K562 (cell line): ENCODE results near the gene C19orf12. TPM values are rescaled to one million over a fixed set of nuclear protein-coding genes. Genes with fewer than 3 reads are reported as not detected.

Experiments
- ATAC-seq: fragments of 200-7000 bp; cut with Tn5 transposase; 3 replicates; pipeline ENCODE4 v1.9.1; 2020; ENCODE audit warnings: moderate library complexity
- BruUV-seq: library from RNA; stranded (reverse); fragments of 400-500 nt; replicated peaks from 2 replicates; lab custom pipeline; 2021; lab: Mats Ljungman, UMichigan
- CTCF ChIA-PET: fragments of 300-600 bp; formaldehyde crosslinking; extraction: SDS; loops from one replicate; lab custom pipeline; 2021; ENCODE audit warnings: low intra/inter-chr PET ratio; lab: Yijun Ruan, JAX
- POLR2A ChIA-PET: fragments of 300-600, 350-650 bp; sonication (Branson Sonifier 250); formaldehyde crosslinking; extraction: SDS; loops from one replicate; lab custom pipeline; 2021; ENCODE audit warnings: antibody characterized with exemption, inconsistent platforms; lab: Yijun Ruan, JAX
- DNase-seq, 4 experiments: peaks; one replicate each; pipeline versions ENCODE4 v3.0.0 to v3.0.0-alpha.2; 2011 to 2018; ENCODE audit warnings: low spot score in 3 of 4, mixed read lengths in 3 of 4; ENCODE audit errors: extremely low read depth in 1 of 4
- FAIRE-seq: peaks from 2 replicates; lab custom pipeline; 2011; peaks lifted over from hg19 to GRCh38; lab: Jason Lieb, UNC
- H2AFZ ChIP-seq: 2 replicates; pipeline ENCODE4 v1.6.0; 2011; ENCODE audit warnings: low read depth, low read length, control low read depth, inconsistent platforms
- H3K27ac ChIP-seq: fragments of 200-600 bp; 3 replicates; pipeline ENCODE4 v1.8.0; 2011; ENCODE audit warnings: low read depth, mild to moderate bottlenecking, control low read depth, inconsistent platforms, low read length, moderate library complexity, mixed read lengths; ENCODE audit errors: extremely low read depth
- H3K27me3 ChIP-seq, 2 experiments: fragments of 300-600 bp in 1 of 2; 2 replicates in 1 of 2; 3 replicates in 1 of 2; pipeline versions ENCODE4 v1.6.0 to v1.8.0; 2011; ENCODE audit warnings: inconsistent platforms in 2 of 2, low read length in 2 of 2, mild to moderate bottlenecking in 1 of 2, mixed read lengths in 1 of 2, moderate library complexity in 1 of 2; ENCODE audit not compliant: control insufficient read depth in 2 of 2, insufficient read depth in 2 of 2
- H3K36me3 ChIP-seq: fragments of 300-600 bp; 3 replicates; pipeline ENCODE4 v1.8.0; 2011; ENCODE audit warnings: mild to moderate bottlenecking, low read length, inconsistent platforms; ENCODE audit not compliant: control insufficient read depth, insufficient read depth
- H3K4me1 ChIP-seq, 2 experiments: fragments of 200-600 bp in 1 of 2; replicated peaks in 1 of 2; 2 replicates in 1 of 2; 3 replicates in 1 of 2; pipeline versions ENCODE4 v1.5.1 to v1.8.0; 2011; ENCODE audit warnings: inconsistent platforms in 2 of 2, low read length in 2 of 2, mild to moderate bottlenecking in 1 of 2, mixed read lengths in 1 of 2, moderate library complexity in 1 of 2; ENCODE audit not compliant: control insufficient read depth in 2 of 2, insufficient read depth in 2 of 2
- H3K4me2 ChIP-seq: 2 replicates; pipeline ENCODE4 v1.6.1; 2011; ENCODE audit warnings: low read length, control low read depth, inconsistent platforms, mixed read lengths; ENCODE audit not compliant: insufficient read depth
- H3K4me3 ChIP-seq: fragments of 200-600 bp; sonication (generic), shearing (Covaris generic); 2 replicates; pipeline ENCODE4 v1.5.1; 2016; ENCODE audit warnings: control low read depth, inconsistent platforms
- H3K79me2 ChIP-seq: fragments of 200-600 bp; 3 replicates; pipeline ENCODE4 v1.8.0; 2011; ENCODE audit warnings: low read length, inconsistent platforms; ENCODE audit not compliant: control insufficient read depth, insufficient read depth
- H3K9ac ChIP-seq, 2 experiments: 2 replicates each; pipeline versions ENCODE4 v1.6.0 to v1.6.1; 2011; ENCODE audit warnings: low read depth in 2 of 2, low read length in 2 of 2, control low read depth in 1 of 2, inconsistent platforms in 1 of 2, mild to moderate bottlenecking in 1 of 2, mixed read lengths in 1 of 2; ENCODE audit not compliant: insufficient read depth in 1 of 2
- H3K9me1 ChIP-seq: one replicate; pipeline ENCODE4 v1.6.0; 2011; ENCODE audit warnings: inconsistent platforms, mild to moderate bottlenecking, low read length, moderate library complexity; ENCODE audit not compliant: control insufficient read depth, insufficient read depth
- H3K9me3 ChIP-seq: replicated peaks from 2 replicates; pipeline ENCODE4 v1.5.1; 2011; ENCODE audit warnings: low read depth, low read length, inconsistent platforms; ENCODE audit not compliant: control insufficient read depth, insufficient read depth
- H4K20me1 ChIP-seq: replicated peaks from 2 replicates; pipeline ENCODE4 v1.6.1; 2011; ENCODE audit warnings: low read length, inconsistent platforms, mixed read lengths; ENCODE audit not compliant: control insufficient read depth, insufficient read depth
- ELF1 ChIP-seq: fragments of 200-800 bp; sonication (Bioruptor generic); IDR thresholded peaks from 2 replicates; pipeline ENCODE4 v1.6.1; 2016; ENCODE audit warnings: missing genetic modification characterization, missing compliant biosample characterization
- MBD1 ChIP-seq: fragments of 250-450 bp; sonication (Bioruptor Pico); IDR thresholded peaks from 2 replicates; pipeline ENCODE4 v1.8.0; 2022; ENCODE audit warnings: inconsistent platforms
- POLR2G ChIP-seq: fragments of 200-400 bp; formaldehyde crosslinking; IDR thresholded peaks from 2 replicates; pipeline ENCODE4 v1.6.1; 2017; ENCODE audit warnings: low read depth, mild to moderate bottlenecking, antibody characterized with exemption, low read length, moderate library complexity
- POLR3A ChIP-seq: IDR thresholded peaks from 2 replicates; pipeline ENCODE4 v1.6.1; 2011; ENCODE audit warnings: borderline replicate concordance, mild to moderate bottlenecking, moderate library complexity; ENCODE audit not compliant: insufficient read length, insufficient read depth; ENCODE audit errors: extremely low read depth
- ZBTB40 ChIP-seq, 2 experiments: fragments of 450-650 bp in 1 of 2; sonication (generic) in 1 of 2; formaldehyde crosslinking in 1 of 2; IDR thresholded peaks; 2 replicates each; pipeline versions ENCODE4 v1.7.1 to v1.9.0; 2016 to 2022; ENCODE audit warnings: inconsistent platforms in 1 of 2, mild to moderate bottlenecking in 1 of 2, missing genetic modification reagents in 1 of 2
- ZNF57 ChIP-seq: fragments of 450-650 bp; formaldehyde crosslinking; IDR thresholded peaks from 2 replicates; pipeline ENCODE4 v1.4.0; 2020; ENCODE audit warnings: mild to moderate bottlenecking, moderate library complexity
- WGBS: fragments of 100-300 bp; shearing (Covaris generic); methylation state at CpG from one replicate; pipeline ENCODE4 v1.1.6; 2016; ENCODE audit warnings: low coverage, mixed read lengths; ENCODE audit not compliant: insufficient coverage; ENCODE audit errors: missing lambda C conversion rate; 5-methylcytosine and 5-hydroxymethylcytosine counted together
- in situ Hi-C: fragments of 300-500 bp; cut with MboI; formaldehyde crosslinking; loops from 4 replicates; pipeline ENCODE4 v1.15.0; 2018; ENCODE audit warnings: inconsistent platforms, mixed read lengths
- intact Hi-C: fragments of 100-400 bp; cut with micrococcal nuclease; formaldehyde crosslinking; loops from 2 replicates; pipeline ENCODE4 v1.14.2; 2022
- polyA plus RNA-seq, 8 experiments: library from polyadenylated mRNA; depleted of rRNA in 4 of 8; stranded (reverse) in 5 of 8; unstranded in 3 of 8; fragments of >200 nt; fragmentation: Nextera tagmentation in 2 of 8; fragmentation: Illumina TruSeq in 1 of 8; extraction: Ambion mirVana in 2 of 8; extraction: Trizol in 1 of 8; gene quantifications; 2 replicates each; pipeline versions ENCODE4 v1.2.1 to v1.2.3, GENCODE V29; 2011 to 2014; ENCODE audit warnings: inconsistent platforms in 1 of 8, missing spikeins in 1 of 8
- total RNA-seq, 7 experiments: library from RNA; depleted of rRNA in 6 of 7; stranded (reverse); fragments of >200 nt in 6 of 7; fragmentation: Illumina TruSeq in 2 of 7; extraction: Trizol in 2 of 7; gene quantifications; 2 replicates each; pipeline versions ENCODE4 v1.2.1 to v1.2.3, GENCODE V29; 2011 to 2021; ENCODE audit warnings: low replicate concordance in 1 of 7

Gene C19orf12
- total and polyA plus RNA-seq, 9 of the 15 experiments (the other 6 are each of a cell fraction or from before 2014, with no cell fraction given) = 1.9 to 14.5 (median 10.2) TPM

- Histone ChIP-seq H3K27ac (no peak overlapping the region), H3K9ac (no peak overlapping the region), H3K9me1 (no peaks in the 10 kb centered on the region), H3K36me3 (peaks cover 9% of the 10 kb centered on the region; the same call in 2 of the 3 replicates), H3K4me2 (no peak overlapping the region), H3K4me3 (no peak overlapping the region), H3K79me2 (no peaks in the 10 kb centered on the region), H3K9me3 (no peaks in the 10 kb centered on the region), H4K20me1 (no peaks in the 10 kb centered on the region), H3K27me3 (no peaks in the 10 kb centered on the region), H2AFZ (no peak overlapping the region), H3K4me1 (peaks cover 0 to 11% of the 10 kb centered on the region in 2 experiments; a peak in 2 of 5 replicates)
- 87% methylated on average over 28 of the region's 30 CpGs for WGBS
- CTCF ChIA-PET = no interaction called here
- intact Hi-C loops (no loop called here), in situ Hi-C loops (no loop called here)
- ATAC-seq = no peak; the same call in 2 of the 3 replicates
- POLR2A ChIA-PET = interaction anchor here (1.4 kb wide), 1 partner anchor 11 kb away, joined by 3 read pairs; no protein-coding TSS in a partner anchor
- no peak for FAIRE-seq
- no peak for TF ChIP-seq ZNF57 (CRISPR knock-in tag)
- no peak for TF ChIP-seq ELF1
- TF ChIP-seq ZBTB40 (IDR thresholded peaks at IDR 0.05) = no peak
- TF ChIP-seq ZBTB40 (CRISPR knock-in tag; IDR thresholded peaks at IDR 0.05) = no peak
- TF ChIP-seq POLR3A = no peak
- TF ChIP-seq POLR2G = peak; percentile 18; the same call in 1 of the 2 replicates
- TF ChIP-seq MBD1 = no peak
- no TSS peak for BruUV-seq
- DNase-seq = no peak
Measured at GRCh38 chr19:29702161-29702962, 12.7 kb downstream of the C19orf12 start.
